CD14-positive monocyte (primary cell): ENCODE measurements around the gene ORC3. TPM values are rescaled to one million over a fixed set of nuclear protein-coding genes. Genes with fewer than 3 reads are reported as not detected.
"Not testable (repeated sequence)": the region's sequence is repeated elsewhere in the genome, so short reads cannot be mapped to it uniquely, and the experiment has no call there.

ENCODE experiments used
- DNase-seq, 3 donors: peaks; one replicate each; pipeline ENCODE4 v3.0.0-alpha.2; 2011 to 2022
- H2AFZ ChIP-seq: 2 replicates; pipeline ENCODE4 v1.6.0; 2012; ENCODE audit warnings: mild to moderate bottlenecking, low read depth, low read length, inconsistent platforms; ENCODE audit not compliant: insufficient read depth, poor library complexity, severe bottlenecking
- H3K27ac ChIP-seq, 2 donors: 1 replicate in 1 of 2; 2 replicates in 1 of 2; pipeline ENCODE4 v1.5.1; 2012 to 2013; ENCODE audit warnings: low read length in 2 of 2, control low read depth in 1 of 2, inconsistent platforms in 1 of 2, low read depth in 1 of 2, mild to moderate bottlenecking in 1 of 2
- H3K27me3 ChIP-seq, 2 donors: one replicate each; pipeline versions ENCODE4 v1.6.0 to v1.6.1; 2011 to 2013; ENCODE audit warnings: low read length in 2 of 2; ENCODE audit not compliant: control insufficient read depth in 2 of 2, insufficient read depth in 2 of 2
- H3K36me3 ChIP-seq, 2 donors: replicated peaks in 1 of 2; 1 replicate in 1 of 2; 2 replicates in 1 of 2; pipeline versions ENCODE4 v1.5.1 to v1.6.1; 2012 to 2013; ENCODE audit warnings: low read length in 2 of 2, control low read depth in 1 of 2, inconsistent platforms in 1 of 2, mild to moderate bottlenecking in 1 of 2; ENCODE audit not compliant: insufficient read depth in 2 of 2, control insufficient read depth in 1 of 2
- H3K4me1 ChIP-seq, 2 donors: 1 replicate in 1 of 2; 2 replicates in 1 of 2; pipeline versions ENCODE4 v1.5.1 to v1.6.1; 2012 to 2013; ENCODE audit warnings: low read length in 2 of 2, control low read depth in 1 of 2, inconsistent platforms in 1 of 2, mild to moderate bottlenecking in 1 of 2, moderate library complexity in 1 of 2; ENCODE audit not compliant: insufficient read depth in 2 of 2, control insufficient read depth in 1 of 2
- H3K4me2 ChIP-seq: replicated peaks from 2 replicates; pipeline ENCODE3; 2012; ENCODE audit warnings: low read length, moderate library complexity, mild to moderate bottlenecking; ENCODE audit not compliant: poor library complexity, severe bottlenecking; ENCODE audit errors: extremely low read depth
- H3K4me3 ChIP-seq, 3 experiments: fragments of 200-600 bp in 1 of 3; sonication (generic) in 1 of 3; replicated peaks in 1 of 3; 1 replicate in 2 of 3; 2 replicates in 1 of 3; pipeline ENCODE4 v1.5.1; 2011 to 2013; ENCODE audit warnings: low read length in 3 of 3, mild to moderate bottlenecking in 3 of 3, control low read depth in 2 of 3, low read depth in 2 of 3, inconsistent platforms in 1 of 3, moderate library complexity in 1 of 3
- H3K79me2 ChIP-seq: 2 replicates; pipeline ENCODE4 v1.6.0; 2012; ENCODE audit warnings: mild to moderate bottlenecking, control low read depth, inconsistent platforms, low read length, moderate library complexity; ENCODE audit not compliant: insufficient read depth
- H3K9ac ChIP-seq: 2 replicates; pipeline ENCODE4 v1.6.0; 2017; ENCODE audit warnings: low read length, mild to moderate bottlenecking; ENCODE audit not compliant: insufficient read depth, poor library complexity, severe bottlenecking
- H3K9me3 ChIP-seq, 2 donors: replicated peaks in 1 of 2; 1 replicate in 1 of 2; 2 replicates in 1 of 2; pipeline versions ENCODE4 v1.5.1 to v1.6.1; 2012 to 2013; ENCODE audit warnings: low read length in 2 of 2, control low read depth in 1 of 2; ENCODE audit not compliant: control insufficient read depth in 1 of 2, insufficient read depth in 1 of 2
- H4K20me1 ChIP-seq: 2 replicates; pipeline ENCODE4 v1.6.0; 2012; ENCODE audit warnings: mild to moderate bottlenecking, low read length, control low read depth, moderate library complexity; ENCODE audit not compliant: insufficient read depth
- H3K27ac Mint-ChIP-seq, 7 donors: one replicate each; pipeline ENCODE4 v1.8.0; 2020; ENCODE audit warnings: mild to moderate bottlenecking in 7 of 7, mixed read lengths in 7 of 7, moderate library complexity in 6 of 7, inconsistent platforms in 2 of 7
- H3K27me3 Mint-ChIP-seq, 3 donors: one replicate each; pipeline ENCODE4 v1.8.0; 2021 to 2022; ENCODE audit warnings: low read depth in 3 of 3, mild to moderate bottlenecking in 3 of 3, mixed read lengths in 3 of 3, moderate library complexity in 3 of 3, inconsistent platforms in 1 of 3
- H3K36me3 Mint-ChIP-seq, 2 donors: one replicate each; pipeline ENCODE4 v1.8.0; 2020; ENCODE audit warnings: mixed read lengths in 2 of 2, inconsistent platforms in 1 of 2, mild to moderate bottlenecking in 1 of 2
- H3K4me1 Mint-ChIP-seq: one replicate; pipeline ENCODE4 v1.8.0; 2020; ENCODE audit warnings: mild to moderate bottlenecking, mixed read lengths
- H3K4me3 Mint-ChIP-seq, 2 donors: one replicate each; pipeline ENCODE4 v1.8.0; 2020; ENCODE audit warnings: mild to moderate bottlenecking in 2 of 2, mixed read lengths in 2 of 2, moderate library complexity in 1 of 2
- H3K9me3 Mint-ChIP-seq, 7 donors: one replicate each; pipeline ENCODE4 v1.8.0; 2020 to 2022; ENCODE audit warnings: mixed read lengths in 7 of 7, mild to moderate bottlenecking in 6 of 7, moderate library complexity in 6 of 7, inconsistent platforms in 2 of 7
- CTCF ChIP-seq: fragments of 200-600 bp; IDR thresholded peaks from one replicate; pipeline ENCODE4 v1.8.0; 2022; ENCODE audit warnings: antibody characterized with exemption, mild to moderate bottlenecking
- WGBS: methylation state at CpG from one replicate; pipeline ENCODE4 v1.1.5; 2013; ENCODE audit warnings: missing lambda C conversion rate; ENCODE audit not compliant: insufficient coverage; 5-methylcytosine and 5-hydroxymethylcytosine counted together
- intact Hi-C, 2 donors: fragments of 100-400 bp; cut with micrococcal nuclease; formaldehyde crosslinking; loops; one replicate each; pipeline versions ENCODE4 v1.15.0 to v1.15.1; 2023
- polyA plus RNA-seq, 3 donors: library from polyadenylated mRNA; depleted of rRNA in 1 of 3; unstranded in 2 of 3; stranded (reverse) in 1 of 3; fragments of 300-500 nt in 2 of 3; fragments of >200 nt in 1 of 3; fragmentation: Illumina TruSeq in 2 of 3; gene quantifications; 1 replicate in 2 of 3; 2 replicates in 1 of 3; pipeline ENCODE4 v1.2.3, GENCODE V29; 2012 to 2021

ORC3 gene
- polyA plus RNA-seq, 3 donors: 9.1 to 20.7 (median 16.2) TPM

- Mint-ChIP-seq H3K9me3 (no peaks in the 10 kb centered on the region), H3K4me3 (no peak overlapping the region), H3K36me3 (peaks cover 23 to 62% of the 10 kb centered on the region in 2 donors), H3K4me1 (peaks cover 69% of the 10 kb centered on the region), H3K27ac (peak overlapping the region in 3 of 7 donors; percentile 72 to 77 (median 74)), H3K27me3 (no peaks in the 10 kb centered on the region)
- no peaks in the 10 kb centered on the region for H3K9me3 ChIP-seq
- peaks cover 26 to 29% of the 10 kb centered on the region in 2 donors for H3K4me1 ChIP-seq
- no peak overlapping the region for H3K4me2 ChIP-seq
- no CpG with 5 or more reads among the region's 3 CpGs for WGBS
- intact Hi-C loops: no loop called here
- peaks cover 2 to 32% of the 10 kb centered on the region in 2 donors for H3K36me3 ChIP-seq
- no peaks in the 10 kb centered on the region for H3K27me3 ChIP-seq
- peak overlapping the region in 1 of 2 donors; percentile 5 for H3K27ac ChIP-seq
- H3K4me3 ChIP-seq: no peak overlapping the region
- DNase-seq: no peak
- TF ChIP-seq CTCF: no peak
- H2AFZ ChIP-seq: no peak overlapping the region
- H3K79me2 ChIP-seq: peaks cover 100% of the 10 kb centered on the region
- H4K20me1 ChIP-seq: peaks cover 100% of the 10 kb centered on the region
- H3K9ac ChIP-seq: no peak overlapping the region
These were observed 97.4 kb downstream of the ORC3 start for GRCh38 chr6:87687296-87687695.

- H3K36me3 Mint-ChIP-seq: peaks cover 24 to 63% of the 10 kb centered on the region in 2 donors
- H3K27ac Mint-ChIP-seq: peak overlapping the region in 2 of 7 donors; percentile 6 to 25
- Histone ChIP-seq H3K79me2 (peaks cover 100% of the 10 kb centered on the region), H4K20me1 (peaks cover 100% of the 10 kb centered on the region), H3K4me1 (peaks cover 31 to 35% of the 10 kb centered on the region in 2 donors), H3K36me3 (peaks cover 2 to 31% of the 10 kb centered on the region in 2 donors)
- H3K4me3 Mint-ChIP-seq, DNase-seq, H3K4me2 ChIP-seq, H3K27me3 Mint-ChIP-seq, H3K9me3 Mint-ChIP-seq, intact Hi-C loops, H3K27ac ChIP-seq, H3K9ac ChIP-seq, H3K4me3 ChIP-seq, H3K9me3 ChIP-seq, H3K27me3 ChIP-seq, H2AFZ ChIP-seq: not testable (repeated sequence)
- 93% methylated on average over 2 of the region's 9 CpGs for WGBS
- H3K4me1 Mint-ChIP-seq: peaks cover 71% of the 10 kb centered on the region
These were observed 98.0 kb downstream of the ORC3 start for GRCh38 chr6:87687893-87688292.
